ENCODE measurements around the gene IFTAP. TPM values are rescaled to one million over a fixed set of nuclear protein-coding genes. Genes with fewer than 3 reads are reported as not detected.

The IFTAP gene
- total RNA-seq, 1 donor from 2014 or later, result 30.9 TPM

DNA sequence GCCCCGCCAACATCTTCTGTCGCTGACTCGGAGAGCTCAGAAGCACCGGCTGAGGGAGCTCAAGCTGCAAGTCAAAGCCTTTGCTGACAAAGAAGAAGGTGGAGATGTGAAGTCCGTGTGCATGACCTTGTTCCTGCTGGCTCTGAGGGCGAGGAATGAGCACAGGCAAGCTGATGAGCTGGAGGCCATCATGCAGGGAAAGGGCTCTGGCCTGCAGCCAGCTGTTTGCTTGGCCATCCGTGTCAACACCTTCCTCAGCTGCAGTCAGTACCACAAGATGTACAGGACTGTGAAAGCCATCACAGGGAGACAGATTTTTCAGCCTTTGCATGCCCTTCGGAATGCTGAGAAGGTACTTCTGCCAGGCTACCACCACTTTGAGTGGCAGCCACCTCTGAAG lies 19.8 kb upstream of the IFTAP start:
- Histone ChIP-seq H3K36me3 (ENCODE audit: control insufficient read depth, insufficient read depth, low read length) (no peaks in the 10 kb centered on the region), H3K27me3 (ENCODE audit: control insufficient read depth, insufficient read depth, low read length) (no peaks in the 10 kb centered on the region), H3K4me3 (ENCODE audit: low read depth, low read length) (no peak overlapping the region)
- TF ChIP-seq CTCF (IDR thresholded peaks at IDR 0.05; ENCODE audit: insufficient read depth, low read length, poor library complexity, severe bottlenecking), result no peak
- DNase-seq (ENCODE audit: low read depth), result no peak

- no peak for TF ChIP-seq CTCF (IDR thresholded peaks at IDR 0.05; ENCODE audit: insufficient read depth, low read length, poor library complexity, severe bottlenecking)
- no peak for DNase-seq (ENCODE audit: low read depth)
- no peak overlapping the region for H3K4me3 ChIP-seq (ENCODE audit: low read depth, low read length)
- H3K27me3 ChIP-seq (ENCODE audit: control insufficient read depth, insufficient read depth, low read length), result no peaks in the 10 kb centered on the region
- H3K36me3 ChIP-seq (ENCODE audit: control insufficient read depth, insufficient read depth, low read length), result no peaks in the 10 kb centered on the region
These were observed 16.9 kb upstream of the IFTAP start for GRCh38 chr11:36577373-36577772.

- TF ChIP-seq CTCF (IDR thresholded peaks at IDR 0.05; ENCODE audit: insufficient read depth, low read length, poor library complexity, severe bottlenecking), result no peak
- Histone ChIP-seq H3K36me3 (ENCODE audit: control insufficient read depth, insufficient read depth, low read length) (no peaks in the 10 kb centered on the region), H3K4me3 (ENCODE audit: low read depth, low read length) (no peak overlapping the region), H3K27me3 (ENCODE audit: control insufficient read depth, insufficient read depth, low read length) (no peaks in the 10 kb centered on the region)
- DNase-seq (ENCODE audit: low read depth), result no peak
These were observed 16.4 kb upstream of the IFTAP start for GRCh38 chr11:36577859-36578258.

DNA sequence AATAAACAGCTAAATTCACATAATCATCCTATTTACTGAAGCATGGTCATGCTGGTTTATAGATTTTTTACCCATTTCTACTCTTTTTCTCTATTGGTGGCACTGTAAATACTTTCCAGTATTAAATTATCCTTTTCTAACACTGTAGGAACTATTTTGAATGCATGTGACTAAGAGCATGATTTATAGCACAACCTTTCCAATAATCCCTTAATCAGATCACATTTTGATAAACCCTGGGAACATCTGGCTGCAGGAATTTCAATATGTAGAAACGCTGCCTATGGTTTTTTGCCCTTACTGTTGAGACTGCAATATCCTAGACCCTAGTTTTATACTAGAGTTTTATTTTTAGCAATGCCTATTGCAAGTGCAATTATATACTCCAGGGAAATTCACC lies 15.8 kb upstream of the IFTAP start:
- H3K27me3 ChIP-seq (ENCODE audit: control insufficient read depth, insufficient read depth, low read length), result no peaks in the 10 kb centered on the region
- DNase-seq (ENCODE audit: low read depth), result no peak
- no peaks in the 10 kb centered on the region for H3K36me3 ChIP-seq (ENCODE audit: control insufficient read depth, insufficient read depth, low read length)
- no peak for TF ChIP-seq CTCF (IDR thresholded peaks at IDR 0.05; ENCODE audit: insufficient read depth, low read length, poor library complexity, severe bottlenecking)
- no peak overlapping the region for H3K4me3 ChIP-seq (ENCODE audit: low read depth, low read length)

DNA sequence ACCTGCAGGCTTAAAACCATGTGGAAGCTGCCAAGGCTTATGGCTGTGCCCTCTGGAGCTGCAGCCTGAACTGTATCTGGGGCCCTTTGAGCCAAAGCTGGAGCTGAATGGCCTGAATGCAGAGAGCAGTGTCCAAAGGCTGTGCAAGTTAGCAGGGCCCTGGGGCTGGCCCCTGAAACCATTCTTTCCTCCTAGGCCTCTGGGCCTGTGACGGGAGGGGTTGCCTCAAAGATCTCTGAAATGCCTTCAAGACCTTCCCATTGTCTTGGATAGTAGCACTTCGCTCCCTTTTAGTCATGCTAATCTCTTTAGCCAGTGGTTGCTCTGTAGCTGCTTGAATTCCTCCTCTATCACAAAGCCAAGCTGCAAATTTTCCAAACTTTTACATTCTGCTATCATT lies 12.8 kb upstream of the IFTAP start:
- Histone ChIP-seq H3K27me3 (ENCODE audit: control insufficient read depth, insufficient read depth, low read length) (peaks cover 2% of the 10 kb centered on the region), H3K36me3 (ENCODE audit: control insufficient read depth, insufficient read depth, low read length) (no peaks in the 10 kb centered on the region), H3K4me3 (ENCODE audit: low read depth, low read length) (no peak overlapping the region)
- no peak for TF ChIP-seq CTCF (IDR thresholded peaks at IDR 0.05; ENCODE audit: insufficient read depth, low read length, poor library complexity, severe bottlenecking)
- DNase-seq (ENCODE audit: low read depth), result no peak

GRCh38 chr11:36583667-36584066 lies 10.6 kb upstream of the IFTAP start:
- peaks cover 2% of the 10 kb centered on the region for H3K27me3 ChIP-seq (ENCODE audit: control insufficient read depth, insufficient read depth, low read length)
- no peaks in the 10 kb centered on the region for H3K36me3 ChIP-seq (ENCODE audit: control insufficient read depth, insufficient read depth, low read length)
- TF ChIP-seq CTCF (IDR thresholded peaks at IDR 0.05; ENCODE audit: insufficient read depth, low read length, poor library complexity, severe bottlenecking), result no peak
- DNase-seq (ENCODE audit: low read depth), result no peak
- H3K4me3 ChIP-seq (ENCODE audit: low read depth, low read length), result no peak overlapping the region
